Activated T-cell treated with anti-CD3 and anti-CD28 coated beads for 24 hours (primary cell): ENCODE measurements around the gene KCNT1.
A peak's percentile ranks its signal among the peaks of the same experiment; 100 is the strongest.

Experiments used
- DNase-seq: peaks from one replicate; pipeline ENCODE4 v3.0.0-alpha.2; 2020; ENCODE audit warnings: low read depth

KCNT1 gene

GRCh38 chr9:135700525-135700924 is 1.5 kb upstream of the KCNT1 start:
- DNase-seq, result no peak

- DNase-seq, result peak; percentile 1
Measured at GRCh38 chr9:135701067-135701958, 672 bp upstream of the KCNT1 start.

DNA sequence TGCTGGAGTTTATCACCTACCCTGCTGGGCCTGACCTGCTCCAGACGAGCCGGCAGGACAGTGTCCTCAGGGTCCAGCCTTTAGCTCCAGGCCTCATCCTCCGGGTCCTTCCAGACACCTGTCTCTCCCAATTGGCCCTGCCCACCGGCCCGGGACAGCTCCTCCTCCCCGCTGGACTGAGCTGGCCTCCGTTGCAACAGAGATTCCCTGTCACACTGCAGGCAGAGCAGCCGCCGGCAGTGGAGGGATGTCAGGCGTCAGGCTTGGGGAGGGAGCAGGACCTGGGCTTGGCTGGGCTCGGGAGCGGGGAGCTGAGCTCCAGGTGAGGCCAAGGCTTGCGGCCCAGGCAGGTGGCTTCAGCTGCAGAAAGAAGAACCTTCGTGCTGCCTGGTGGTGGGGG is 1.7 kb downstream of the KCNT1 start:
- DNase-seq, result no peak

GRCh38 chr9:135704483-135704882 is 2.5 kb downstream of the KCNT1 start:
- no peak for DNase-seq

- no peak for DNase-seq
Measured at GRCh38 chr9:135705376-135705775, 3.4 kb downstream of the KCNT1 start.

DNA sequence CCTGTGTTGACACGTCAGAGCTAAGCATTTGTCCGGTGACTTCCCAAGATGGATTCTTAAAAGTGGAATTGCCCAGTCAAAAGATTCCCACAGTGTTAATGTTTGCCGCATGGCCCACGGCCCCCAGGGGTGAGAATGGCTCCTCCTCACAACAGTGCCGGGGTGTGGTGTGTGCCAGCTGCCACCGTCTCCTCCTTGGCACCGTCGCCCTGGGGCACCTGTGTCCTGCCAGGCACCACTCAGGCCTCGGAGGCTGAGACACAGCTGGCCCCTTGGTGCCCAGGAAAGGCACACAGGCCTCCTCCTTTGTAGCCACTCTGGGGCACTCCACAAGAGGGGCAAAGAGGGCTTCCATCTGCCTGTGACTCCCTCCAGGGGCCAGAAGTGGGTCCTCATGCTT is 4.3 kb downstream of the KCNT1 start:
- no peak for DNase-seq

DNA sequence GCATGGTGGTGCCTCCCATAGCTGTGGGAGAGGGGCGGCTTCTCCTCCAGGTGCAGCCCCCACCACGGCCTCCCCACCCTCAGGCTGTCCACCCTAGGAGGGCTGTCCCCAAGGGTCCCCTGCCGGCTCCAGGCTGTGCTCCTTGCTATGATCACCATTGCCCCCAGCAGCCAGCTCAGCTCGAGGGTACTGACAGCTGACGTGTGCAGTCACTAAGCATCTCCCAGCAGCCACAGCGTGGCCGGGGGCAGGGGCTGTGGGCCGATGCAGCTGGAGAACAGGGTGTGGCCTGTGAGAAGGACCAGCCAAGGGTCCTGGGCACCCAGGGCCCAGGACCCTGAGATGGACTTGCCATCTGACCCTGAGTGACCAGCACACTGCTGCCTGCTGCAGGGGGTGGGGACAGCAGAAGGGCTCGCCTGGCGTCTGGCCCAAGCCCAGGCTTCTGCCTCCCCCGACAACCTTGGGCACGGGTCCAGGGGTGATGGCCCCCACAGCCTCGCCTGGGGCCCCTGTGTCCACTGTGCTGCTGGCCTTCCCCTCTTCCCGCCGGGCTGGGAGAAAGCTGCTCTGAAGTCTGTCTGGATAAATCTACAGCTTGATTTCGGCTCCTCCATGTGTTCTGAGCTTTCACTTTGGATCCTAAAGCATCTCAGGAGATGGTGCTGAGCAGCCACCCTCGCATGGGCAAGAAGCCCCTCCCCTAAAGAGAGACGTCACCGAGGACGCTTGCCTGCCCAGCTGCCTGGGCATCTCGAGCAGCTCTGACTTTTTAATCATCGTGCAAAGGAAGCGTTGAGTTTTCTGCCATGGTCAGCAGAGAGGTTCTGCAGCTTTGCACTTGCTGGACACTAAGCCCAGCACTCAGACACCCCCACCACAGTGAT is 5.5 kb downstream of the KCNT1 start:
- DNase-seq, result no peak

DNA sequence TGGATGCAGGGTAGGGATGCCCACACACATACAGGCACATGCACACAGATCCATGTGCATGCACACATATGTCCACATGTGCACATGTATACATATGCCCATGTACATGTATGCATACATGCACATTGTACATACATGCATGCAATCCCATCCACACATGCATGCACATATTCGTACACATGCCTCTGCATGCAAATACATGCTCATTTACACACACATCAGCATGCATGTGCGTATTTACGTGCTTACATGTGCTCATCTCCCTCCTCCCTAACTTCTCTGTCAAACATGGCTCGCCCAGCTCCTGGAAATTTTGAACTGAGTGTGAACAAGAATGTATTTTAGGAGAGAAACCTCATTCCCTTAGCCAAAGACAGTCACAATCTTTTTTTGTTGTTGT is 6.2 kb downstream of the KCNT1 start:
- DNase-seq, result no peak

- no peak for DNase-seq
Measured at GRCh38 chr9:135711391-135711790, 9.4 kb downstream of the KCNT1 start.

- no peak for DNase-seq
Measured at GRCh38 chr9:135711881-135712280, 9.9 kb downstream of the KCNT1 start.

- no peak for DNase-seq
Measured at GRCh38 chr9:135712613-135713295, 10.8 kb downstream of the KCNT1 start.

GRCh38 chr9:135714242-135715055 is 12.5 kb downstream of the KCNT1 start:
- no peak for DNase-seq

DNA sequence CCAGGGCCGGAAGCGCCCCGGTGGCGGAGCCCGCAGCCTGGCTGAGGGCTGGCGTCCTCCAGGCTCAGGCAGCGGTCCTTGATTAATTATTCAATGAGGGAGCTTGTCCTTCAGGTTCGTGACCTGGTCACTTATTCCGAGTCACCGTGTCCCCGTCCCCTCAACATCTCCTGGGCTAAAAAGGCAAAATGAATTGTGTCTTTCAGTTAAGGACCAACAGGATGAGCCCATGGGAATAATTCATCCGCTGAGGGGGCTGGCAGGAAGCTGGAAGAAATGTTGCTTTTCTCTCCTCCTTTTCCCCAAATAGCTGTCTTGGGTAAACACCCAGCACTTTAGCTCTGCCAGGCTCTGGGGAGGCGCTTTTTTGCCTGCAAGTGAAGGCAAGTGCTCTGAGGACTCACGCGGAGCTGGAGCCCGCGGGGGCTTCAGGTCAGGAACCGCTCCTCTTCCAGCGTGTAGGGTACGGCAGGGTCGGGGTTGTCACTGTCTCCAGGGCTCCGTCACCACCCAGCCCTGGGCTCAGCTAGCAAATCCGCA is 13.1 kb downstream of the KCNT1 start:
- DNase-seq, result no peak

- no peak for DNase-seq
Measured at GRCh38 chr9:135716045-135716444, 14.1 kb downstream of the KCNT1 start.

DNA sequence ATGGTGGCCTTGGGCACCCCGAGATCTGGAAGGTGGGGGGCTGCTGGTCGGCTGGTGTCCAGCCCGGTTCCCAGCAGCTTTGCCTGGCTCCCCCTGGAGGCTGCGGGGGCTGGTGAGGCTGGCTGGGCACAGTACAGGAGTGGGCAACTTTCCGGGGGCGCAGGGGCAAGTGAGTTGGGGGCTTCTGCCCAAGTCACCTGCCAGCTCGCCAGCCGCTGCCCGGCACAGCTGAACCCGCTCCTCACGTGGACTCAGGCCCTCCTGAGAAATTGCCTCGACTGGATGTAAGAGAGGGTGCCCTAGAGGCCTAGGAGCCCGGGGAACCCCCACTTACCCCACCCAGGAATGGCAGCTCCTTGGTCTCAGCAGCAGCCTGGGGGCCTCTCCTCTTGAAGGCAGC is 15.4 kb downstream of the KCNT1 start:
- no peak for DNase-seq

GRCh38 chr9:135718616-135719015 is 16.6 kb downstream of the KCNT1 start:
- DNase-seq, result no peak

- DNase-seq, result no peak
Measured at GRCh38 chr9:135719472-135719871, 17.5 kb downstream of the KCNT1 start.

- no peak for DNase-seq
Measured at GRCh38 chr9:135722365-135722764, 20.4 kb downstream of the KCNT1 start.

DNA sequence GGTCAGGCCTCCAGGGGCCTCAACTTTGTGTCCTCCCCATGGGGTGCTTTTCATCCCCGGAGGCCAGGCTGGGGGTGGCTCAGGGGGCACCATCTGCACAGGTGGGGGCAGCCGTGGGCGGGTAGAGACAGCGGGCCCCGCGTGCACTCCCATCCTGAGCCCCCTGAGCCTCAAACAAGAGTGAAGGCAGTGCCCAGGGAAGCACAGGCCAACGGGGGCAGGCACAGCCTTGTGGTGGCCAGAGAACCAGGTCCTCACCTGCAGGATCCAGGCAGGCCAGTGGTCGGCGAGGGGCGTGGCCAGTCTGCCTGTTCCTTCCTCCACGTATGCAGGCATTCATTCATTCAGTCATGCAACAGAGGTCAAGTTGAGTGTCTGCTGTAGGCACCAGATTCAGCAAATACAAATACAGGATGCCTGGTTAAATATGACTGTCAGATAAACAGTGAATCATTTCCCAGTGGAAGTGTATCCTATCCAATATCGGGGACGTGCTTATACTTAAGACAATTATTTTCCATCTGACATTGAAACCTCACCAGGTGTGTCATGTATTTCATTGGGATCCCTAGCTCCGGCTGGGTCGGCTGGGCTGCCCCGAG is 22.3 kb downstream of the KCNT1 start:
- DNase-seq, result no peak

- DNase-seq, result no peak
Measured at GRCh38 chr9:135726138-135726853, 24.3 kb downstream of the KCNT1 start.
